DMS 273 (cell line): ENCODE data around the gene COPS9.

Experiments used
- DNase-seq: peaks from one replicate; lab custom pipeline; 2025; ENCODE audit not compliant: unreplicated experiment; lab: John Stamatoyannopoulos, UW

Gene COPS9

GRCh38 chr2:240121675-240122074, 14.4 kb downstream of the COPS9 start:
- no peak for DNase-seq

GRCh38 chr2:240121190-240121589, 14.9 kb downstream of the COPS9 start:
- no peak for DNase-seq

DNA sequence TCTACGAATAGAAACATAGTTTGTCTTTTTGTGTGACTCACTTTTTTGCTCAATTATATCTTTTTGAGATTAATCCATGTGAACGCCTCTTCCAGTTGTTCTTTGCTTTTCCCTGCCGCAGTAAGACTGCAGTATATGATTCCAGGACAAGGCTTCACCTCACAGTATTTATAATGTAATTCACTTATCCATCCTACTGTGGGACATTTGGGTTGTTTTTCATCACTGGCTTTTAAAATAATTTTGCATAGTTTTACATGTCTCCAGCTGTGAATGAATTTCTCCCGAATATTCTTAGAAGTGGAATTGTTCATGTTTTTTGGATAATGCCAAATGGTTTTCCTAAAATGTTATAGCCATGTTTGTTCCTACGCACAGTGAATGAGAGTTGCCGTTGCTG, 21.9 kb downstream of the COPS9 start:
- no peak for DNase-seq

DNA sequence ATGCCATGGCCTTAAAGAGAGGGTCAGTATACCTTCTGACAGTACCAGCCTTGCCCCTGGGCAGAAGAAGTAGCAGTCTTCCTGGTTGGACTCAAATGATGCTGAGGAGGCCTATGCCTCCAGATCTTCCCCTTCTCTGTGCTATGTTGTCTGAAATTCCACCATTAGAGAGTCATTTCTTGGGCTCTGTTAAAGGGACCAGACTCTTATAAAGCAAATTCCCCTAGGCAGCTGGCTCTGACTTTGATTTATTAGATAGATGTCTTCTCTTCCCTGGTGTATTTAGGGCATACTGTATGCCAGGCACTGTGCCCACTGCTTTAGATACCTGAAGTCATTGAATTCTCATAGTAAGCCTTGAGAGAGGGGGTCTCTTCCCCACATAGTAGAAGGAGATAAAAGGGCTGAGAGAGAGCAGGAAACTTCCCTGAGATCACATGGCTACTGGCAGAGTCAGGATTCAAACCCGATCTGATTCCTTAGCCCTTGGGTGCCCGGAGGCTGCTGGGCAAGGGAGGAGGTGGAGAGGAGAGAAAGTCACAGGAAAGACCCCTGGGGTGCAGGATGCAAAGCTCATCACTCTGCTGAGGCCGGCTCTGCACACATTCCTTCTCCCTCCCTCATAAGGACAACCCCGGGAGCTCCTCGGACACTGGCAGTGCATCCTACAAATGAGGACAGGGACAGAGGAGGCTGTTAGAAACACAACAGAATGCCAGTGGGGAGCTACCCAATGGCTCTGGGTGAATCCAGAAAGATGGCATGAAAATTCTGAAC, 23.0 kb downstream of the COPS9 start:
- no peak for DNase-seq

DNA sequence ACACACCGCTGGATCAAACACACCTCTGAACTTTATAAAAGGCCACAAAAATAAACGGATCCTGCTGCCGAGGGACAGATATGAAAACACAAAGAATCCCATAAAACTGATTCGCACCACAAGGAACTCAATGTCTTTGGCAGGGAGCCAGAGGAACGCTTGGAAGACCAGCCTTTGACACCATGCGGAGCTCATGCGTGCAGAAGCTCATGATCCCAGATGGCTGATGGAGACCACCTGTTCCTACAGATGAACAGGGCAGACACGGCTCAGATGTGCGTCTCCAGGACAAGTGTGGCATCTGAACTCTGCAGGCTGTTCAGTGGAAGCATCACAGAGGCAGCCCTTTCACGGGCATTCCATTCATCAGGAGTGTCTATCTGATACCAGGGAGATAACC, 24.9 kb downstream of the COPS9 start:
- peak; percentile 92 for DNase-seq

GRCh38 chr2:240109386-240109785, 26.7 kb downstream of the COPS9 start:
- no peak for DNase-seq

DNA sequence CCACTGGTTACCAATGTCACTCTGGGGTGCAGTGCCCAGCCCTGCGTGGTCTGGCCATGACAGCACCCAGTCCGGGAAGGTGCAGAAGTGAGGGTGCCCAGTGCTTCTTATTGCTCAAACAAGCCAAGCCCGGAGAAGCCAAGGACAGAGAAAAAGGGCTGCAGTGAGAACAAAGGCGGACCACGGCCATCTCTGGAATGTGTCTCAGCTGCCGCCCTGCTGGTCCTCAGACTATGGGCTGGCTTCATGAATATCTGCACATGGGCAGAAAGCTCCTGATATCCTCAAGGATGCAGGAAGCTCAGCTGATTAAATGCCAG, 28.7 kb downstream of the COPS9 start:
- no peak for DNase-seq

DNA sequence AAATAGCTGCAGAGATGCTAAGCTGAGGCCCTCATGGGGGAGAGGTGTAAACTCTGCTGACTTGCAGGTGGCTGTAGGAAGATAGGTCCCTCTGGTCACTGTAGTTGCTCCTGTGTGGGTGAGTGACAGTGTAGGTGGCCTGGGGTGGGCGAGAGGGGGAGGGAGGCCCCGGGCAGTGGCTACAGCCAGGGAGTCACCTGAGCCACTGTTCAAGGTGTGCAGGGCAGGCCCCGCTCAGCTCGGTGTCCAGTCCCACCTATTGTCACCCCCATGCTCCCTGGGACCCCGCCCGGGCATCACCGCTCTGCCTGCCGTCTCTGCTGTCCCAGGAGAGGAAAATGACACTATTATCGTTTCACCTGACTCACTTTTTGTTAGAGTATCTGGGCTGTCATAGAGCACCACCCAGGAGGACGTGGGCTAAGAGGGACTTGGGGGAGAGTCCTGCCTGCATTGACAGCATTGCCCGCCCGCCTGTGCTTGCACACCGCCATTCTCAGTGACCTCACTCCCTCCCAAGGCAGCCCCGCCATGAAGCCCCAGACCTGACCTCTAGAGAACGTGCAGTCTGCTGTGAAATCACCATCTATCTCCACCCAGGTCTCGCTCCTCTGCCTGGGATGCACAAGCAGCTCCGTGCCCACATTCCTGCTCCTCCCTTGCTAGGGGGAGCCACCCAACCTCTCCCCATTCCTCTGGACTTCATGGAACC, 29.2 kb downstream of the COPS9 start:
- no peak for DNase-seq

DNA sequence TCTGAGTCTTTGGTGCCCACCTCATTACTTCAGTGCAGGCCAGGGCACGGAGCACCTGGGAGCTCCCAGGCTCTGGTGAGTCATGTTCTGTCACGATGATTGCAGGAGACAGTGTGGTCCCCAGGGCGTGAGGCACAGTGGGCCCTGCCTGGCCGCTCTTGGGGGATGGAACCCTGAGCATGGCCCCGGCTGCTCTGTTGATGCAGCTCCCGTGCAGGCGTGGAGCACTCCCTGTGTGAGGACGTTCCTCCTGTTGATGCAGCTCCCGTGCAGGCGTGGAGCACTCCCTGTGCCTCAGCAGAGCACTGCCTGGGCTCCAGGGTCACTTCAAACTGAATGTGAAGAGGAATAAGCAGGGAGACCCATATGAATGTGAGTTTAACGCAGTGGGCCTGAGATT, 30.1 kb downstream of the COPS9 start:
- DNase-seq = no peak

GRCh38 chr2:240103136-240103535, 33.0 kb downstream of the COPS9 start:
- no peak for DNase-seq

DNA sequence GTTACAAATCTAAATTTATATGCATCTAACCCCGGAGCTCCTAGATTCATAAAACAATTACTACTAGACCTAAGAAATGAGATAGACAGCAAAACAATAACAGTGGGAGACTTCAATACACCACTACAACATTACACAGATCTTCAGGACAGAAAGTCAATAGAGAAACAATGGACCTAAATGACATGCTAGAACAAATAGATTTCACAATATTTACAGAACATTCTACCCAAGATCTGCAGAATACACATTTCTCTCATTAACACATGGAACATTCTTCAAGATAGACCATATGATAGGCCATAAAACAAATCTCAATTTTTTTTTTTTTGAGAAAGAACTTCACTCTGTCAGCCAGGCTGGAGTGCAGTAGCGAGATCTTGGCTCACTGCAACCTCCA, 37.8 kb downstream of the COPS9 start:
- DNase-seq = no peak

- DNase-seq = peak; percentile 11
These were observed 40.3 kb downstream of the COPS9 start for GRCh38 chr2:240095556-240096523.

DNA sequence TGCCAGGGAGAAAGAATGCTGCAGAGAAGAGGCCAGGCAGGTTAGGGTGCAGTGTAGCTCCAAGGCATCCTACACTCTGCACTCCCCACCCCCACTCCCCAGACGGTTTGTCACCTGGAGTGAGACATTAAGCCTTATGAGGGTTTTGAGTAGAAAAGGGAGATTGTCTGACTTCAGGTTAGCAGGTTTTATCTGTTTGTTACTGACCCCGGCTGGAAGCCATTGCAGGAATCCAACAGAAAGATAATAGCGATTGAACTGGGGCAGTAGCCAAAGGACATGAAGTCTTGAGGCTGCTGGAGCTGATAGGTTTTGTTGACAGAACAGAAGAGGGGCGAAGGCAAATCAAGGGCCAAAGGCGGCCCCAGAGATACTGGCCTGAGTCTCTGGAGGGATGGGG, 46.8 kb downstream of the COPS9 start:
- no peak for DNase-seq

DNA sequence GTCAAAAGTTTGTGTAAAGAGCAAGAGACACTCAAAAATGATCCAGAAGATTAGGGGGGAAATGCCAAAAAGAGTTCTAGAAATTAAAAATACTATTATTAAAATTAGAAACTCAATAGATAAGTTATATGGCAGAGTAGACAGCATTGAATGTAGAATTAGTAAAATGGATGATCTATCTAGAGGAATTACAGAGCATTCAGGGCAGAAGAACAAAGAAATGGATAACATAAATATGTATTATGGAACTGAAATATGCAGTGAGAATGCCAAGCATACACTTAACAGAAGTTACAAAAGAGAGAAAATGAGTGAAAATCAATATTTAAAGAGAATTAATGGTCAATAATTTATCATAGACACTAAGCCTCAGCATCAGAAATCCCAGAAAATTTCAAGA, 49.5 kb downstream of the COPS9 start:
- DNase-seq = no peak
